ENCODE data around the gene RPN2.

DNA sequence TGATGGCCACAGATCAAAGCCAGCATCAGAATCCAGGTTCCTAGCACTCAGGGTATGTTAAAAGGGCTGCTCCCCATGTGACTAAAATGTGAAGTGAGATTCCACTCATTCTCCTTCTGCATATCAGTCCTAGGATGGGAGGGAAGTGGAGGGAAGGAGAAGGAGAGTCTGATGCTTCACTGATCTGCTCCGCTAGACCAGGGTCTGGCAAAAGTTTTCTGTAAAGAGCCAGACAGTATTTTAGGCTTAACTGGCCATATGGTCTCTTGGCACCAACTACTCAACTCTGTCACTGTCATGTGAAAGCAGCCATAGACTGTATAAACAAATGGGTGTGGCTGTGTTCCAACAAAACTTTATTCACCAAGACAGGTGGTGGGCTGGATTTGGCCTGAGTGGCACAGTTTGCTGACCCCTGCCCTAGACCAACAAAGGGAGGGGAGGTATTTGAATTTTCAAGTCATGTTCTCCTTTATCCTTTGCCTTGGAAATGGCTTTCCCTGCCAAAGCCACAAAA lies 59.9 kb downstream of the RPN2 start:
- TF ChIP-seq EP300 (IDR thresholded peaks at IDR 0.05; ENCODE audit: borderline replicate concordance in 1 of 2, low read depth in 1 of 2, low read length in 1 of 2) = peak in 1 of 2 experiments; percentile 45; a peak in 1 of 4 replicates
- no peak for TF ChIP-seq TAF1 (IDR thresholded peaks at IDR 0.05; ENCODE audit: borderline replicate concordance, low read depth, low read length)
- no peak for TF ChIP-seq POLR2AphosphoS5 (IDR thresholded peaks at IDR 0.05; ENCODE audit: low read depth, low read length)
